ENCODE results near the gene PRKACA. TPM values are rescaled to one million over a fixed set of nuclear protein-coding genes. Genes with fewer than 3 reads are reported as not detected.

PRKACA gene
- total and polyA plus RNA-seq, 10 of the 15 experiments (the other 5 are each of a cell fraction or from before 2014, with no cell fraction given) = 0.53 to 68.5 (median 11.2) TPM

GRCh38 chr19:14091081-14091812 lies 26.3 kb downstream of the PRKACA start (continued):
- TF ChIP-seq, protein P1, sequence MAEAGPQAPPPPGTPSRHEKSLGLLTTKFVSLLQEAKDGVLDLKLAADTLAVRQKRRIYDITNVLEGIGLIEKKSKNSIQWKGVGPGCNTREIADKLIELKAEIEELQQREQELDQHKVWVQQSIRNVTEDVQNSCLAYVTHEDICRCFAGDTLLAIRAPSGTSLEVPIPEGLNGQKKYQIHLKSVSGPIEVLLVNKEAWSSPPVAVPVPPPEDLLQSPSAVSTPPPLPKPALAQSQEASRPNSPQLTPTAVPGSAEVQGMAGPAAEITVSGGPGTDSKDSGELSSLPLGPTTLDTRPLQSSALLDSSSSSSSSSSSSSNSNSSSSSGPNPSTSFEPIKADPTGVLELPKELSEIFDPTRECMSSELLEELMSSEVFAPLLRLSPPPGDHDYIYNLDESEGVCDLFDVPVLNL (IDR thresholded peaks at IDR 0.05; ENCODE audit: low read depth, low read length) = no peak
- TF ChIP-seq FOXK2 (IDR thresholded peaks at IDR 0.05) (no peak), CHD1 (IDR thresholded peaks at IDR 0.05; ENCODE audit: low read depth, low read length) (no peak), PAX8 (IDR thresholded peaks at IDR 0.05) (no peak), ZBED1 (IDR thresholded peaks at IDR 0.05; ENCODE audit: borderline replicate concordance) (no peak), ZNF24 (IDR thresholded peaks at IDR 0.05) (0 out of 2 replicates have a peak, but pooled peaks have one; percentile 26), CTCF (IDR thresholded peaks at IDR 0.05 in 2 of 3, conservative IDR thresholded peaks at IDR 0.05 in 1 of 3; ENCODE audit: control insufficient read depth in 2 of 3, extremely low read depth in 1 of 3, insufficient read depth in 1 of 3, low read depth in 3 of 3, low read length in 3 of 3) (peak; percentile 19 to 25 (median 21); a peak in 4 of 6 replicates), TCF12 (IDR thresholded peaks at IDR 0.05; ENCODE audit: low read depth, low read length) (0 out of 2 replicates have a peak, but pooled peaks have one; percentile 23), MEF2A (IDR thresholded peaks at IDR 0.05; ENCODE audit: insufficient read depth, low read depth, low read length) (no peak), TCF7 (IDR thresholded peaks at IDR 0.05; ENCODE audit: borderline replicate concordance) (no peak), ZZZ3 (IDR thresholded peaks at IDR 0.05; ENCODE audit: control insufficient read depth, insufficient read length, low read depth) (no peak), IKZF1 (conservative IDR thresholded peaks at IDR 0.05) (peak; percentile 90), STAT1 (conservative IDR thresholded peaks at IDR 0.05) (0 out of 2 replicates have a peak, but pooled peaks have one; percentile 17), PML (IDR thresholded peaks at IDR 0.05; ENCODE audit: low read length) (peak; percentile 82; the same call in 1 of the 2 replicates), WRNIP1 (IDR thresholded peaks at IDR 0.05; ENCODE audit: borderline replicate concordance, low read depth, low read length) (no peak), GATAD2B (conservative IDR thresholded peaks at IDR 0.05; ENCODE audit: low read depth) (peak; percentile 99)
- TF ChIP-seq, protein P2, sequence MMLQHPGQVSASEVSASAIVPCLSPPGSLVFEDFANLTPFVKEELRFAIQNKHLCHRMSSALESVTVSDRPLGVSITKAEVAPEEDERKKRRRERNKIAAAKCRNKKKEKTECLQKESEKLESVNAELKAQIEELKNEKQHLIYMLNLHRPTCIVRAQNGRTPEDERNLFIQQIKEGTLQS (IDR thresholded peaks at IDR 0.05; ENCODE audit: borderline replicate concordance, extremely low read depth, low read depth, low read length) = no peak
- TF ChIP-seq, protein P3, sequence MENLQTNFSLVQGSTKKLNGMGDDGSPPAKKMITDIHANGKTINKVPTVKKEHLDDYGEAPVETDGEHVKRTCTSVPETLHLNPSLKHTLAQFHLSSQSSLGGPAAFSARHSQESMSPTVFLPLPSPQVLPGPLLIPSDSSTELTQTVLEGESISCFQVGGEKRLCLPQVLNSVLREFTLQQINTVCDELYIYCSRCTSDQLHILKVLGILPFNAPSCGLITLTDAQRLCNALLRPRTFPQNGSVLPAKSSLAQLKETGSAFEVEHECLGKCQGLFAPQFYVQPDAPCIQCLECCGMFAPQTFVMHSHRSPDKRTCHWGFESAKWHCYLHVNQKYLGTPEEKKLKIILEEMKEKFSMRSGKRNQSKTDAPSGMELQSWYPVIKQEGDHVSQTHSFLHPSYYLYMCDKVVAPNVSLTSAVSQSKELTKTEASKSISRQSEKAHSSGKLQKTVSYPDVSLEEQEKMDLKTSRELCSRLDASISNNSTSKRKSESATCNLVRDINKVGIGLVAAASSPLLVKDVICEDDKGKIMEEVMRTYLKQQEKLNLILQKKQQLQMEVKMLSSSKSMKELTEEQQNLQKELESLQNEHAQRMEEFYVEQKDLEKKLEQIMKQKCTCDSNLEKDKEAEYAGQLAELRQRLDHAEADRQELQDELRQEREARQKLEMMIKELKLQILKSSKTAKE (IDR thresholded peaks at IDR 0.05; ENCODE audit: low read depth, poor library complexity, severe bottlenecking) = peak; percentile 53
- TF ChIP-seq, protein P4, sequence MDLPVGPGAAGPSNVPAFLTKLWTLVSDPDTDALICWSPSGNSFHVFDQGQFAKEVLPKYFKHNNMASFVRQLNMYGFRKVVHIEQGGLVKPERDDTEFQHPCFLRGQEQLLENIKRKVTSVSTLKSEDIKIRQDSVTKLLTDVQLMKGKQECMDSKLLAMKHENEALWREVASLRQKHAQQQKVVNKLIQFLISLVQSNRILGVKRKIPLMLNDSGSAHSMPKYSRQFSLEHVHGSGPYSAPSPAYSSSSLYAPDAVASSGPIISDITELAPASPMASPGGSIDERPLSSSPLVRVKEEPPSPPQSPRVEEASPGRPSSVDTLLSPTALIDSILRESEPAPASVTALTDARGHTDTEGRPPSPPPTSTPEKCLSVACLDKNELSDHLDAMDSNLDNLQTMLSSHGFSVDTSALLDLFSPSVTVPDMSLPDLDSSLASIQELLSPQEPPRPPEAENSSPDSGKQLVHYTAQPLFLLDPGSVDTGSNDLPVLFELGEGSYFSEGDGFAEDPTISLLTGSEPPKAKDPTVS (IDR thresholded peaks at IDR 0.05; ENCODE audit: low read depth, low read length) = no peak

Data from GM12878 (cell line).